ENCODE measurements around the gene IGF1R. TPM values are rescaled to one million over a fixed set of nuclear protein-coding genes. Genes with fewer than 3 reads are reported as not detected.

The IGF1R gene
- total and polyA plus RNA-seq, 2 donors (not counting 3 experiments of a cell fraction or from before 2014, with no cell fraction given) = 16.1 to 59.1 TPM

DNA sequence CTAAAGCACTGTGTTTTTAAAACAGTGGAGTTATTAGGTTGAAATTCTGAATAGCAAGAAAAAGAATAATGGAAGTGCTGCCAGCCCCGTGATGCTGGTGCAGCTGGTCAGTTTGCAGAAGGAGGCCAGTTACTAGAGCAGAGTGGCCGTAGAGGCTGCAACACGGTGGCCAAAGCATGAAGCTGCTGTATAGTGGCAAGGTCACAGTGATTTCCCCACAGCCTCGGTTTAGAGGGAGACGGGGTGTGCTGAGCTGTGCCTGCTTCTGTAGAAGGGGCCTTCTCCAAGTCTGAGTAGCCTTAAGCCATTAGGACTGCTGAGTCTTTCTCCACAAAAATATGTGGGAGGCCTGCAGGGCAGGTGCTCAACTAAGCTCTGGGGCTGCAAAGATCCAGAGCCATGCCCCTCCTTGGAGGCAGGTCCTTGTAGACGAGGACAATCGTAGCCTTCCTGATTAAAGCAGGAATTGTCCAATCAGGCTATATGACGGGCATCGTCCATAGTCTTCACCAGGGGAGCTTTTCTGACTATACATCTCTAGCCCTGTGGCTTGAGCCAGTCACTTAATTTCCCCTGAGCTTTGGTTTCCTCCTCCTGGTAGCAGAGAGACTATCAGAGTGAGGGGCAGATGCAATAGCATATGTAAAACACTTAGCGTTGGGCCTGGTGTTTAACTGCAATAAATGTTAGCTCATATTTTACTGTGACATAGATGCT is 207.6 kb downstream of the IGF1R start:
- intact Hi-C loops (cut with micrococcal nuclease) (no loop called here), dilution Hi-C loops (cut with MboI; ENCODE audit: extremely low pct_ligation_motif_present, low sequenced_read_pairs) (no loop called here)
- no peak overlapping the region for H3K27ac ChIP-seq (ENCODE audit: insufficient read depth, low read depth, low read length)
- no peaks in the 10 kb centered on the region for H4K20me1 ChIP-seq (replicated peaks; ENCODE audit: control insufficient read depth, extremely low read depth, insufficient read depth, low read length)
- H3K4me3 ChIP-seq (replicated peaks in 1 of 3; ENCODE audit: insufficient read depth in 1 of 3, low read depth in 1 of 3, low read length in 3 of 3) = no peak overlapping the region
- H3K79me2 ChIP-seq (ENCODE audit: control insufficient read depth, insufficient read depth, low read length) = peaks cover 8% of the 10 kb centered on the region
- H3K9me1 ChIP-seq (replicated peaks; ENCODE audit: control insufficient read depth, extremely low read depth, insufficient read depth, low read length) = no peaks in the 10 kb centered on the region
- no TSS peak for BruUV-seq (replicated peaks)
- H3K9me3 ChIP-seq (replicated peaks; ENCODE audit: control insufficient read depth, insufficient read depth, low read length) = no peaks in the 10 kb centered on the region
- ChIA-PET CTCF (interaction anchor here (1.0 to 3.6 kb wide), 7 partner anchors 25 to 221 kb away, joined by 3 to 16 read pairs (median 4); no protein-coding TSS in a partner anchor), POLR2A (no interaction called here)
- TF ChIP-seq GATA2 (IDR thresholded peaks at IDR 0.05; ENCODE audit: insufficient read depth, insufficient read length, low read depth, low read length) (no peak), FOS (IDR thresholded peaks at IDR 0.05; ENCODE audit: borderline replicate concordance, insufficient read depth, low read length) (no peak), POLR2A (IDR thresholded peaks at IDR 0.05; ENCODE audit: low read depth, low read length) (no peak), EZH2 (IDR thresholded peaks at IDR 0.05; ENCODE audit: borderline replicate concordance, low read depth, low read length, severe bottlenecking) (no peak), JUN (IDR thresholded peaks at IDR 0.05; ENCODE audit: borderline replicate concordance, insufficient read depth, insufficient read length, low read depth) (no peak), POLR2AphosphoS5 (IDR thresholded peaks at IDR 0.05; ENCODE audit: insufficient read depth, low read depth, low read length) (no peak), MYC (IDR thresholded peaks at IDR 0.05; ENCODE audit: low read depth, low read length) (no peak)
- TF ChIP-seq, protein P1, sequence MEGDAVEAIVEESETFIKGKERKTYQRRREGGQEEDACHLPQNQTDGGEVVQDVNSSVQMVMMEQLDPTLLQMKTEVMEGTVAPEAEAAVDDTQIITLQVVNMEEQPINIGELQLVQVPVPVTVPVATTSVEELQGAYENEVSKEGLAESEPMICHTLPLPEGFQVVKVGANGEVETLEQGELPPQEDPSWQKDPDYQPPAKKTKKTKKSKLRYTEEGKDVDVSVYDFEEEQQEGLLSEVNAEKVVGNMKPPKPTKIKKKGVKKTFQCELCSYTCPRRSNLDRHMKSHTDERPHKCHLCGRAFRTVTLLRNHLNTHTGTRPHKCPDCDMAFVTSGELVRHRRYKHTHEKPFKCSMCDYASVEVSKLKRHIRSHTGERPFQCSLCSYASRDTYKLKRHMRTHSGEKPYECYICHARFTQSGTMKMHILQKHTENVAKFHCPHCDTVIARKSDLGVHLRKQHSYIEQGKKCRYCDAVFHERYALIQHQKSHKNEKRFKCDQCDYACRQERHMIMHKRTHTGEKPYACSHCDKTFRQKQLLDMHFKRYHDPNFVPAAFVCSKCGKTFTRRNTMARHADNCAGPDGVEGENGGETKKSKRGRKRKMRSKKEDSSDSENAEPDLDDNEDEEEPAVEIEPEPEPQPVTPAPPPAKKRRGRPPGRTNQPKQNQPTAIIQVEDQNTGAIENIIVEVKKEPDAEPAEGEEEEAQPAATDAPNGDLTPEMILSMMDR (IDR thresholded peaks at IDR 0.05; ENCODE audit: extremely low read depth in 1 of 2, insufficient read depth in 1 of 2, low read depth in 1 of 2, low read length in 2 of 2) = no peak
- TF ChIP-seq, protein P2, sequence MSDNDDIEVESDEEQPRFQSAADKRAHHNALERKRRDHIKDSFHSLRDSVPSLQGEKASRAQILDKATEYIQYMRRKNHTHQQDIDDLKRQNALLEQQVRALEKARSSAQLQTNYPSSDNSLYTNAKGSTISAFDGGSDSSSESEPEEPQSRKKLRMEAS (IDR thresholded peaks at IDR 0.05; ENCODE audit: insufficient read depth, insufficient read length) = no peak
- no peak overlapping the region for H2AFZ ChIP-seq (ENCODE audit: low read depth, low read length)
- H3K36me3 ChIP-seq (ENCODE audit: control insufficient read depth in 2 of 2, extremely low read depth in 1 of 2, insufficient read depth in 2 of 2, low read length in 2 of 2) = no peaks in the 10 kb centered on the region
- H3K4me1 ChIP-seq (ENCODE audit: control insufficient read depth, extremely low read depth, insufficient read depth, low read length) = peaks cover 24% of the 10 kb centered on the region
- no peak for FAIRE-seq
- H3K27me3 ChIP-seq (ENCODE audit: control insufficient read depth in 2 of 2, insufficient read depth in 2 of 2, low read length in 2 of 2) = no peaks in the 10 kb centered on the region
- H3K4me2 ChIP-seq (ENCODE audit: insufficient read depth, low read length) = no peak overlapping the region
- no peak for DNase-seq (ENCODE audit: low read depth, low spot score)
- H3K9ac ChIP-seq (replicated peaks; ENCODE audit: extremely low read depth, insufficient read depth, low read length) = no peak overlapping the region
